SH-SY5Y (cell line): ENCODE measurements around the gene NUDT2.

Experiments
- GATA2 ChIP-seq: IDR thresholded peaks from 2 replicates; pipeline ENCODE4 v1.6.1; 2011; ENCODE audit warnings: mild to moderate bottlenecking, low read depth, low read length
- GATA3 ChIP-seq: IDR thresholded peaks from 2 replicates; pipeline ENCODE4 v1.6.1; 2011; ENCODE audit warnings: low read depth, mild to moderate bottlenecking, low read length, moderate library complexity

GRCh38 chr9:34291023-34291422, 38.3 kb upstream of the NUDT2 start:
- TF ChIP-seq GATA2 (no peak), GATA3 (no peak)
